HG03103 (cell line): Measurements from ENCODE around the gene TTLL6.
"Not testable (repeated sequence)": the region's sequence is repeated elsewhere in the genome, so short reads cannot be mapped to it uniquely, and the experiment has no call there.

Source experiments
- ATAC-seq: cut with Tn5 transposase; IDR thresholded peaks from one replicate; pipeline ENCODE4 v1.9.1; 2021; ENCODE audit warnings: low read depth; ENCODE audit not compliant: unreplicated experiment

TTLL6 gene

DNA sequence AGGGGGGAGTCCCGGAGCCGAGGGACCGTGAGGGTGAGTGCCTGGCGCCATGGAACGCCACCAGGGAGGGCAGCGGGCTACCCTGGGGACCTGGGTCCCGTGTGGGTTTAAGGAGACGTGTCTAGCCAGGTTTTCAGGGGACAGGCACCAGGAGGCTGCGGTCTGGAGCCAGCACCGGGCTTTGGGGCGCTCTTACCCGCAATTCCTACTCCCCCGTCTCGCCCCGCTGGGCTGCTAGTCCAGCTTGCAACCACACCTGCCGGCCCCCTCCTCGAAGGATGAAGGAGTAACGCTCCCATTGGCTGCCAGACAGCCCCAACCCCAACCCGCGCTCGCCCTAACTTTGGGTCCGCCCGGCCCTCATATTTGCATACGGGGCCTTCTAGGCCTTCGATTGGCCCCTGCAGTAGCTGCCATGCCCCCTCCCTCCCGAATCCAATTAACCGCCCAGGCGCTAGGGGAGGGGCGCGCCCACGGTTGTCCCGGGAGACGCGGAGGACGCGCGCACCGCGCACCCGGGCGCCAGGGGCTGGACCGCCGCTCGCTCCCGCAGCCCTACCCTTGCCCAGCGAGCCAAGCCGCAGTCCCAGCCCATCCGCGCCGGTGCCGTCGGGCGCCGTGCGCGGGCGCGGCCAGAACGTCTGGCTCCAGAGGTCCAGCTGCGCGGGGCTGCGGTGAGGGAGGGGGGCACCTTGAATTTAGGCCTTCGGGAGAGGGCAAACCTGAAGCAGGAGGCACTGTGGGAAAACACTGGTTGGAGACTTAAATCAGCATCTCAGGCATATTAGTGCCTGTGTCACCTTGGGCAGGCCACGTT lies at the start of gene TTLL6:
Gene TTLL6, minus strand, starts transcription at position 456 of the 817 bp plus-strand sequence. Its CDS starts 157 bp downstream, at position 299.
- no peak for ATAC-seq

DNA sequence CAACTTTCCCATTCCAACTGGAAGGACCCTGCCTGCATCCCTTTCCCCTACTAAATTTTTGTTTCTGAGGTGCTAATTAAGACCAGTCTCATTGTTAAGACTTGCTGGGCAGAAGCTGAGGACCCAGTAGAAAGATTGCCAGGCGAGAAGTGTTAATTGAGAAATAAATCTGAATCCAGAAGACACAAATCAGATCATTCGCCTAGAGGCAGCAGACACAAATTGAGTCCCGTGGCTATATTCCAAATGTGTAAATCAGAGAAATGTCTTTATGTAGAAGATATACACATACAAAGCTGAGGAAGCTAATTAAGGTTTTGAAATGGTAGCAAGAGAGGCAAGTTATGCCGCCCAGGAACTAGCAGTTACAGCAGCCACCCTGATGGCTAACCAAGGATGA lies 43.4 kb upstream of the TTLL6 start:
- no peak for ATAC-seq

DNA sequence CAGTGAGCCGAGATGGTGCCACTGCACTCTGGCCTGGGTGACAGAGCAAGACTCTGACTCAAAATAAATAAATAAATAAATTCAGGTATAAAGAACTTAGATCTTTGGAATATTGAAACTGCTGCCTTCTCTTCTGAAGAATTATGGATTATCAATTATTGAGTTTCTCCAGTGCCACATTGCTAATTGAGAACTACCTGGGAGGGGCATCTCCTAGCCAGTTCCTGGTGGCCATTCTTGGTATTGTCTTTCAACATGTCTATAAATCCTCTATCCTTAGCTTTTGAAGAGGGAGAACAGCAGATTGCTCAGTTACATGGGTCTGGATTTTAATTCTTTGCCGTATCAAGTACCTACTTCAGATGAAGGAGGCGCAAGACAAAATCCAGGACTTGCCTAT lies 43.0 kb upstream of the TTLL6 start:
- ATAC-seq = no peak

DNA sequence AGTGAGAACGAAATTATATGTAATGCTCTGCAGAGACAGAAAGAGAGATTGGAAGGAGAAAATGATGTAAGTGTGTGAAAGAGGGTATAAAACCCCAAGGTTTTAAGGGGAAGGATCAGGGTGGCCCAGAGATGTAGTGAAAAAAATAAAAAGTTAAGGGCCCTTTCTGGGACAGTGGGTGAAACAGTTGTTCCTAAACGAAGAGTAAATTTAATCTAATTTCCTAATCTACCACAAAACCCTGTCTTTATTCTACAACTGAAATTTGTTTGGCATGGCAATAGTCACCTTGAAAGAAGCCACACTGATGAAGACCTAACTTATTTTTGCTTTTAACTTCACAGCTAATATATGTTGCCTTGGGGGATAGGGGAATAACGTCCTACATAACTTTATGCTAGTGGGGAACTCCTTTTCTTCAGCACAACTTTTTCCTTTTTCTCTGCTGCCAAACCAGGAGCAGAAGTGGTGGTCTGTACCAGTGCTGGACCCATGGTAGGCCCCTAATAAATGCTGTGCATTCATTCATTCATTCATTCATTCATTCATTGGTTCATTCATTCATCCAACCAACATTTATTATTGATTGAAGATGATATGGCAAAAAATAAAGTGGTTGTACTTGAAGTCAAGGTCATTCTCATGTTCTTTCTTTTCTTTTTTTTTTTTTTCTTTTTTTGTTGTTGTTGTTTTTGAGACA lies 39.2 kb upstream of the TTLL6 start:
- no peak for ATAC-seq

DNA sequence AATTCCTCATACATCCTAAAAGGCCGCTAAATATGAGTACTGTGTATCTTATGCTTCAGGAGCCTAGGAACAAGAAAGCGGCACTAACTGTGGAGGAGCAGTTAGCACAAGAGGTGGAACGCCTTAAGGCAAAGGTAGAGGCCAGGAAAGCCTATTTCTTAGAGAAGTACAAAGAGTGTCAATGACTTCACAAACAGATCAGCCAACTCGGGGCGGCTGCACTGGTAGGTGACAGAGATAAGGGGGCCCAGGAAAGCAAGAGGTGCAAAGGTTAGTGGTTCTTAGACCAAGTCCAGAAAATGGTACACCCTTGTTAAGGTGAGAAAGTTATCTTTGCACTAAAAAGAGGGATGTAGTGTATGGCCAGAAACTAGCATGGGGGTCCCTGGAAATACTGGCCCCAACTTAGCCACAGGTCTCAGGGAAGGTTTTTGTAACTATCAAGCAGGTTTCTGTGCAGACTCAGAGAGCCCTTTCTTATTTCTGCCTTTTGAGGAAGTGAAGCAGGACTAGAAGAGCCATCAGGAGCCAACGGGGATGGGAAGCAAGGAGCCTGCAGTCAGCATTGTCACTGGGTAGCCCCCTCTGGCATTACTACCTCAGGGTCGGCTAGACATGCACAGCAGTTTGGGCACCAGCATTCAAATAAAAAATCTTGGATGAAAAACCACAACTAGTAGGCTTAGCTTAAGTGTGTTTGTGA lies 37.9 kb upstream of the TTLL6 start:
- ATAC-seq = no peak

DNA sequence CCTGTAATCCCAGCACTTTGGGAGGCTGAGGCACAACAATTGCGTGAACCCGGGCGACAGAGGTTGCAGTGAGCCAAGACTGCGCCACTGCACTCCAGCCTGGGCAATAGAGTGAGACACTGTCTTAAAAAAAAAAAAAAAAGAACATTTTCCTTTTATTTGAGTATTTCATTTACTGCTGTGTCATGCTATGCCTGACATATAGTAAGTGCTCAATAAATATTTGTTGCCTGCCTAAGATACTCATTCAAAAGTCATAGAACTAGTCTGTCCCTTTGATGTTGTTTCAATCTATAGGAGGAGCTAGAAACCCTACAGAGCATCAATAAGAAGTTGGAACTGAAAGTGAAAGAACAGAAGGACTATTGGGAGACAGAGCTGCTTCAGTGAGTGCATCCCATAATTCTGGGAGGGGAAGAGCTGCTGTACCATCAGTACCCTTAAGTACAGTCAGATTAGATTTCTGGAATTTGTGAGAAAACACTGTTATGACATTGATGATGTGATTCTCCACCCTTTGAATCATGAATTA lies 33.8 kb upstream of the TTLL6 start:
- ATAC-seq = no peak

DNA sequence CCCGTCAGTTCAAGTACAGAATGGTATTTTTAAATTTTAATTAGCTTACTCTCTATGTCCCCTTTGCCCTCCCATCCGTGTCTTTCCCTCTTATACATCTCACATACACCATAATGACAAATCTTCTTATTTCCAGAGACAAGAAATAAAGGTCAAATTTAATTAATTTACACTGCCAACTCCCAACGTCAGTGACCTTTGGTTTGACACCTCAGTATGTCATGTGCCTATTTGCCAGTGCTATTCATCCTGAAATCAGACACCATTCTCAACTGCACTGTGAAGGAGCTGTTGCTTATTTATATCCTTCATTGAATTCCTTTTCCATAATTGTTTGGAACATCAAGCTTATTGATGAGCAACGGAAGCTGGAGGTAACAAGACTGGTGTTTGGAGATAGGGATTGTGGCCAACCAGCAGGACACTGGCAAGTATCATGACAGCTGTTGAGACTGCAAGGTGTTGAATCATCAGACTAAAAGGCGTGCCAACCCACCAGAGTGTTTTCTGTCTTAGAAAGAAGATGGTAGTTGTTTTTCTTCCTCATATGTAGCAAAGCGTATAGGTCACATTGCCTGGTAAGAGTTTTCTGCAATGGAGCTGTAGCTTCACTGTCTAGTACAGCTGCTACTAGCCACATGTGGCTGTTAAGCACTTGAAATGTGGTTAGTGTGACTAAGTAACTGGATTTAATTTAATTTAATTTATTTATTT lies 26.3 kb upstream of the TTLL6 start:
- ATAC-seq = no peak

DNA sequence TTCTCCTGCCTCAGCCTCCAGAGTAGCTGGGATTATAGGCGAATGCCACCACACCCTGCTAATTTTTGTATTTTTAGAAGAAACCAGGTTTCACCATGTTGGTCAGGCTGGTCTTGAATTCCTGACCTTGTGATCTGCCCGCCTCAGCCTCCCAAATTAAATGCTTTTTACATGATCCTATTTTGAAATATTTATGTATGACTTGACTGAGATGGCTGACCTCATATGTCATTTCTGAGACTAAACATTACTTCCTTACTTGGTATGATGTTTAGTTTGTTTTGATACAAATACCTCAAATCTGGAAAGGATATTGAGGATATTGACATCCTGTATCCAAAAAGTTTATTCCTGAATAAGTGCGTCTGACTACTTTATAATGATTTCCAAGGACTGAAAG lies 25.7 kb upstream of the TTLL6 start:
- no peak for ATAC-seq

DNA sequence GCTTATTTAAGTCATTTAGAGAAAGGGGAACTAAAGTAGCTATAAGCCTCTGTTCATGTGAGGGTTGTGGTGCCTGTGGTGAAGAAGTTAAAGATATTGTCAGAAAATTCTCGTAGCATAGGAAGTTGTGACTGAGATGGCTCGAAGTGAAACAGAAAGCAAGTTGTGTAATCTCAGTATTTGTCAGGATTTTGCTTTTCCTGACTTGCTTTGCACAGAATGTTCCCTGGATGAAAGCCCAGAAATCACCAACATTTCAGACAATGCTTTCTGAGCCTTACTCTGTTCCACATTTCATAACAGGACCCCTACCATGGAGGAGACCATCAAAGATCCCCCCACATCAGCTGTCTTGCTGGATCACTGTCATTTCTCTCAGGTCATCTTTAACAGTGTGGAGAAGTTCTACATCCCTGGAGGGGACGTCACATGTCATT lies 24.4 kb upstream of the TTLL6 start:
- ATAC-seq = peak; percentile 52

DNA sequence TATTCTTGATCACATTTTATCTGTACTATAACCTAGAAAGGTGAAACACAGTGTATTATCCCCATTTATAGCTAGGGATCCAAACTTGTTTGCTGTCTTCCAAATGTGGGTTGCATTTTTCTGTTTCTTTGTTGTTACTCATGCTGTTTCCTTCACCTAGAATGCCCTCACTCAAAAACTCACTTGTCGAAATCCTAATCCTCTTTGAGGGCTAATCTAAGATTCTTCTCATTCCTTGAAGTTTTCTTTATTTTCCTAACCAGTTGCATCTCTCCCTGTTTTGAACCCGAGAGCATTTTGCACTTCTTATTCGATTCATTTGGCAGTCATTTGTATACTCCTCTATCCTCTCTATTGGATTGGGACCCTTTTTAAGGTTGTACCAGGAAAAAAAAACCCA lies 23.4 kb upstream of the TTLL6 start:
- no peak for ATAC-seq

DNA sequence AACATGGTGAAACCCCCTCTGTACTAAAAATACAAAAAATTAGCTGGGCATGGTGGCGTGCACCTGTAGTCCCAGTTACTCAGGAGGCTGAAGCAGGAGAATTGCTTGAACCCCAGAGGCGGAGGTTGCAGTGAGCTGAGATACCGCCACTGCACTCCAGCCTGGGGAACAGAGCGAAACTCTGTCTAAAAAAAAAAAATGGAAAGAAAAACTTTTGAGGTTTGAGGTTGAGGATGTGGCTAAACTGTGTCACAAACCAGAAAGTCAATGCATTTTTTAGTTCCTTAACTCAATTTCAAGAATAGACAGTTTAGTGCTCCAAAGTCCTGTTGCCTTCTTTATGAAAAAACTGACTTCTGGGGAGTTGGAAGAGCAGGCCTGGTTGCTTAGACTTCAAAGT lies 20.4 kb upstream of the TTLL6 start:
- not testable (repeated sequence) for ATAC-seq

DNA sequence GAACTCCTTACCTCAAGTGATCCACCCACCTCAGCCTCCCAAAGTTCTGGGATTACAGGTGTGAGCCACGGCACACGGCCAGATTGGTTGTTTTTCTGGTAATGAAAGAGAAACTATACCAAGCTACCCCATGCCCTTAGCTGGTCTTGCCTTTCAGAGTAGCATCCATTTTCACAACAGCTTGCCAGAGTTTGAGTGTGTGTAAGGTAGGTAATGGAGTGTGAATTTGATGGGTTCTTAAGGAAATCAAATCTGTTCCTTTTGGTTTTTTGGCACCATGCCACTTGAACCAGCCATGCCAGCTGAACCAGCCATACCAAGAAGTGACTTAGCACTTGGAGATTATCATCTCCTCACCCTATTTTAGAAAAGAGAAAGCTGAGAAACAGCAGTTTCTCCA lies 18.9 kb upstream of the TTLL6 start:
- ATAC-seq = no peak

DNA sequence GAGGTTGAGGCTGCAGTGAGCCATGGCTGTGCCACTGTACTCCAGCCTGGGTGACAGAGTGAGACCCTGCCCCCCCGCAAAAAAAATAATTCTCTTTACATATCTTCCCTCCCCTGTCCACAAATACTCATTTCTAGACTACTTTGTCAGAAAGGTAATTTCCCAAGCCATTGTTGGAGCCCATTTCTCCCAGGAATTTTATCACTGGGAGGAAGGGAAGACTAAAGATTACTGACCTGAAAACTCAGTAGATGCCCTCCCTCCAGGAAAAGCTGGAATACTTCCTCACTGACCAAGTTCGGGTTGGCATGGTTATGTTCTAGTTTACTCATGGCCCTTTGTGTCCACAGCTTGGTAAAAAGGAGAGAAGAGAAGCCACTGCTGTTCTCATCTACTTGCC lies 17.9 kb upstream of the TTLL6 start:
- ATAC-seq = no peak

DNA sequence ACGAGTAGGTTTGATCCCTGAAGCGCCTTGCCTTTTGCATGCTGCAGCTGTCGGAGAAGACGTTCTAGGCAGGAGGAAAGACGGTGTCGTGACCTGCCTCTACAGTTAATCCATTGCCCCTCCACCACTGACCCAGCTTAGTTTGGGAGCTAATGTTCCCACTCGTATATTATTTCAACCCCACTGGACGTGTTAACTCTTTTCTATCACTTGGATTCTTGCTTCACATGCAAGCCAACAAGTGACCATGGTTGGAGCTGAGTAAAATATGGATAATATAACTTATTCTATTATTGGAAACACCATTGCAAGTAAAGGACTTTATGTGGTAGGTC lies 14.5 kb upstream of the TTLL6 start:
- ATAC-seq = no peak

DNA sequence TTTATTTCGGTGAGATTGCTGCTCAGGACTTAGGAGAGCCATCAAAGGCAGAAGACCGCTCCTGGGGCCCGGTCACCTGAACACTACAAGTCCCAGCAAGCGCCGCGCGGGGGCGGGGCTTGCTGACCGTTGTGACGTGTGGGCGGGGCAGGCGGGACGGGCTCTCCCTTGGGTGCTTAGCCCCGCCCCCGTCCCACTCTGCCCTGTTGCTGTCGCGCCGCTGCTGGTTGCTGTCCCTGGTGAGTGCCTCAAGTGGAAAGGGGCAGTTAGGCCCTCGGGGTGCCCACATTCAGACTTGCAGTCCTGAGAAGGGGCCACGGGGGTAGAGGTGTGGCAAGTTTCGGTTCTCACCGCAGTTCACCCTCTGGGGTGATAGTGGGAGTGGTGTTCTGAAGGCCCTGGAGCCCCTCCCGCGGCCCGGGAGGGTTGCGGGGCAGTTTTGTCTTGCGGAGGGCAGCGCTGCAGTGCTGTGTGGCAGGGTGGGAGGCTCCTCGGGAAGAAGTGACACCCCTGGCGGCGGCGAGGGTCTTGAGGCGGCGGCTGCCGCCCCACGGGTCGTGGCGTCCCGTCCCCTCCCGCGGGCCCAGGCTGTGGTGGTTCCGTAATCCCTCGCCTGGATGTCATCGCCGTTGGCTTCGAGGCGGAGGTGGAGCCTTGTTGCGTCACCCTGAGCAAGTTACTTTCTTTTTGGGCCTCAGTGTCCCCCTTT lies 14.0 kb upstream of the TTLL6 start, which contains the start of gene CALCOCO2:
Gene CALCOCO2, plus strand, starts transcription at position 196 of the 709 bp plus-strand sequence. CDS start 10,673 bp downstream, outside the sequence.
- peak; percentile 72 for ATAC-seq

DNA sequence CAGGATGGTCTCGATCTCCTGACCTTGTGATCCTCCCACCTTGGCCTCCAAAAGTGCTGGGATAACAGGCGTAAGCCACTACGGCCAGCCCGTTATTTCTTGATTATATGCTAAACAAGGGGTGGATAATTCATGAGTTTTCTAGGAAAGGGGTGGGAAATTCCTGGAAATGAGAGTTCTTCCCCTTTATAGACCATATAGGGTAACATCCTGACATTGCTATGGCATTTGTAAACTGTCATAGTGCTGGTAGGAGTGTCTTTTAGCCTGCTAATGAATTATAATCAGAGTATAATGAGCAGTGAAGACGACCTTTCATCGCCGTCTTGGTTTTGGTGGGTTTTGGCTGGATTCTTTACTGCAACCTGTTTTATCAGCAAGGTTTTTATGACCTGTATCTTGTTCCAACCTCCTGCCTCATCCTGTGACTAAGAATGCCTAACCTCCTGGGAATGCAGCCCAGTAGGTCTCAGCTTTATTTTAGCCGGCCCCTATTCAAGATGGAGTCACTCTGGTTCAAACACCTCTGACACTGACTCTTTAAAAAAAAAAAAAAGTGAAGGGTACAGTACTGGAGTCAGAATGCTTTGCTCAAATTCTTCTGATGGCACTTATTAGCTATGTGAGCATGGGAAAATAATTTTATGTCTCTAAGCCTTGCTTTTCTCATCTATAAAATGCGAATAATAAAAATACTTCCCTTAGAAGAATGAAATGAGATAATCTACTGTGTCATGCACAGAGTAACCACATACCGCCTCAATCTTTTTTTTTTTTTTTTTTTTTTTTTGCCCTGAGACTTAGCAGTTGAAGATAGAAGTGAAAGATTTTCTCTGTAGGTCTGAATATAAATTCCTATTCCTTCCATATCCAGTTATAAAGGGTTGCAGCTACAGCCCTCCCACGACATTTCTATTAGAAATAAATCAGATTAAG lies 8.7 kb upstream of the TTLL6 start:
- ATAC-seq = no peak

DNA sequence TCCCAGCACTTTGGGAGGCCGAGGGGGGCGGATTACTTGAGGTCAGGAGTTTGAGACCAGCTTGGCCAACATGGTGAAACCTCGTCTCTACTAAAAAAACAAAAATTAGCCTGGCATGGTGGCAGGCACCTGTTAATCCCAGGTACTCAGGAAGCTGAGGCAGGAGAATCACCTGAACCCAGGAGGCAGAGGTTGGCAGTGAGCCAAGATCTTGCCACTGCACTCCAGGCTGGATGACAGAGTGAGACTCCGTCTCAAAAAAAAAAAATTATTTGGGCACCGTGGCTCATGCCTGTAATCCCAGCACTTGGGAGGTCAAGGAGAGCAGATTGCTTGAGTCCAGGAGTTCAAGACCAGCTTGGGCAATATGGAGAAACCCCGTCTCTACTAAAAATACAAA lies 3.9 kb upstream of the TTLL6 start:
- ATAC-seq = not testable (repeated sequence)

DNA sequence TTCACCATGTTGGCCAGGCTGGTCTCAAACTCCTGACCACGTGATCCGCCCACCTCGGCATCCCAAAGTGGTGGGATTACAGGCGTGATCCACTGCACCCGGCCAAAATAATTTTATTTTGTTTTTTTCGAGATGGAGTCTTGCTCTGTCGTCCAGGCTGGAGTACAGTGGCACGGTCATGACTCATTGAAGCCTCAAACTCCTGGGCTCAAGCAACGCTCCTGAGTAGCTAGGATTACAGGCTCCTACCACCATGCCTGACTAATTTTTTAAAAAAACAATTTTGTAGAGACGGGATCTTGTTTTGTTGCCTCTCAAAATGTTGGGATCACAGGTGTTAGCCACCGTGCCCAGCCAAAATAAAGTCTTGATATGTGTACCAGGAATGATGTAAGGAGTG lies 2.4 kb upstream of the TTLL6 start:
- ATAC-seq = no peak

DNA sequence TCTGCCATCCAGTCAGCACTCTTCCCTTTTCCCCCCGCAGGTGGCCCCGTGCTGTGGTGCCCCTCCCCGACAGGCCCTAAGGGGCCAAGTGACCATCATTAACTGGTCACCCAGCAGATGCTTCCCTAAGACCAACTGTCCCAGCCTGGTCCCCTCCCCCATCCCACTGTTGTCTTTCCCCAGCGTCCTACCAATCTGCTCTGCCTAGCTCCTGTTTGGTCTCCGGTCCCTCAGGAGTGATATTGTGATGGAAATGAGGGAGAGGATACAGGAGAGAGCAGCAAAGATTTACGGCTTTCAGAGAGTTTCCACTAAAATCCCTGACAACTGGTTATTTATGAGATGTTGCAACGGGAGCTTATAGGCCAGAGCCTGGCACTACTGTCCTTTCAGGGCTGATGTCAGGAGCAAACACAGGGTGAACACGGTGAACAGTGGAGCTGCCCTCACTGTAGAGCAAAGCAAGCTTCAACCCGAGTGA lies 1.4 kb upstream of the TTLL6 start:
- ATAC-seq = no peak
